Psoas muscle (tissue), 8 donors: Measurements from ENCODE around the gene OVAAL. TPM values are rescaled to one million over a fixed set of nuclear protein-coding genes. Genes with fewer than 3 reads are reported as not detected.

Experiments used
- ATAC-seq, 4 donors: fragments of 200-7000 bp; cut with Tn5 transposase; one replicate each; pipeline ENCODE4 v1.9.1; 2020; ENCODE audit warnings: moderate library complexity in 3 of 4, mild to moderate bottlenecking in 2 of 4
- DNase-seq, 2 donors: peaks; one replicate each; pipeline ENCODE4 v3.0.0-alpha.2; 2020
- H3K27ac ChIP-seq: fragments of 200-600 bp; one replicate; pipeline ENCODE4 v1.8.0; 2022
- H3K27me3 ChIP-seq, 3 donors: fragments of 200-600 bp in 1 of 3; one replicate each; pipeline versions ENCODE4 v1.6.1 to v1.8.0; 2013 to 2022; ENCODE audit warnings: low read length in 2 of 3, mild to moderate bottlenecking in 2 of 3, moderate library complexity in 1 of 3; ENCODE audit not compliant: insufficient read depth in 3 of 3
- H3K36me3 ChIP-seq, 2 donors: fragments of 200-600 bp in 1 of 2; one replicate each; pipeline versions ENCODE4 v1.6.1 to v1.8.0; 2013 to 2022; ENCODE audit warnings: low read depth in 1 of 2, mild to moderate bottlenecking in 1 of 2, moderate library complexity in 1 of 2; ENCODE audit not compliant: insufficient read depth in 1 of 2
- H3K4me1 ChIP-seq: fragments of 200-600 bp; one replicate; pipeline ENCODE4 v1.8.0; 2022
- H3K4me3 ChIP-seq: fragments of 200-600 bp; one replicate; pipeline ENCODE4 v1.8.0; 2022; ENCODE audit warnings: mild to moderate bottlenecking
- H3K9me3 ChIP-seq: fragments of 200-600 bp; one replicate; pipeline ENCODE4 v1.8.0; 2022
- WGBS, 3 donors: extraction: QIAGEN DNeasy Blood & Tissue Kit; methylation state at CpG; one replicate each; pipeline versions ENCODE4 v1.1.6 to v1.1.7; 2013; 5-methylcytosine and 5-hydroxymethylcytosine counted together
- intact Hi-C, 2 donors: fragments of 100-400 bp; cut with DNase I; formaldehyde crosslinking; loops; one replicate each; pipeline versions ENCODE4 v1.11.0 to v1.14.2; 2022
- polyA plus RNA-seq, 3 donors: library from polyadenylated mRNA; stranded (reverse); fragments of 200-250 nt; gene quantifications; one replicate each; pipeline ENCODE4 v1.2.3, GENCODE V29; 2013
- total RNA-seq, 4 donors: library from RNA; stranded (reverse); fragmentation: NEBNext Ultra II Directional in 2 of 4; extraction: Animal tissue kit (Norgen Biotek cat#: 25700) in 2 of 4; gene quantifications; one replicate each; pipeline versions ENCODE4 v1.2.1 to v1.2.4, GENCODE V29; 2021 to 2023
- TF ChIP-seq, protein P1 (sequence below): fragments of 200-600 bp; IDR thresholded peaks from one replicate; pipeline ENCODE4 v1.8.0; 2022; ENCODE audit warnings: antibody characterized with exemption
- donor health status: healthy with polysubstance abuse.
- donor health status: DM: no; HTN: no; CAD: no; lungs with moderate emphysema.
- donor health status: Bipolar disorder and iron deficiency.
- donor health status: healthy.
- donor health status: DM: yes; HTN: yes; CAD: no.
- donor health status: DM: no; HTN: no; CAD: no.
- donor health status: DM: no; HTN: no; CAD: no.
- donor health status: DM: yes; HTN: yes; CAD: no.

Gene OVAAL
- total and polyA plus RNA-seq, 7 donors, result 0.04 TPM; not detected in 6

DNA sequence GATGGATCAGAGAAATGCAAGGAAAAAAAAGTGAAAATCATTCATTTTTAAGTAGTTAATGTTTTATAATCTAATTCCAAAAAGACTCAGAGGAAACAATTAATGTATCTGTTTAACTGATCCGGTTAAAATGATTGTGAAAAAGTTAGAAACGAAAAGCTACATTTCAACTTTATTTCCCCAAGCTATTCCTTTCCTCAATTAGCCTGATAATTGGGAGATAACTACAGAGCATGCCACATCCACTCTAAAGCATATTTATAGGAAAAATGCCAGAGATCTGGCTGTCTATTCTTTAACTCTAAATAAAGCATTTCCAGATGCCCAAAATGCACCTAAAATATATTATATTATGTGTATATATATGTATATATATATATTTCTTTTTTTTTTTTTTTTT, 37.2 kb downstream of the OVAAL start:
- no peaks in the 10 kb centered on the region for H3K9me3 ChIP-seq
- TF ChIP-seq, protein P1, sequence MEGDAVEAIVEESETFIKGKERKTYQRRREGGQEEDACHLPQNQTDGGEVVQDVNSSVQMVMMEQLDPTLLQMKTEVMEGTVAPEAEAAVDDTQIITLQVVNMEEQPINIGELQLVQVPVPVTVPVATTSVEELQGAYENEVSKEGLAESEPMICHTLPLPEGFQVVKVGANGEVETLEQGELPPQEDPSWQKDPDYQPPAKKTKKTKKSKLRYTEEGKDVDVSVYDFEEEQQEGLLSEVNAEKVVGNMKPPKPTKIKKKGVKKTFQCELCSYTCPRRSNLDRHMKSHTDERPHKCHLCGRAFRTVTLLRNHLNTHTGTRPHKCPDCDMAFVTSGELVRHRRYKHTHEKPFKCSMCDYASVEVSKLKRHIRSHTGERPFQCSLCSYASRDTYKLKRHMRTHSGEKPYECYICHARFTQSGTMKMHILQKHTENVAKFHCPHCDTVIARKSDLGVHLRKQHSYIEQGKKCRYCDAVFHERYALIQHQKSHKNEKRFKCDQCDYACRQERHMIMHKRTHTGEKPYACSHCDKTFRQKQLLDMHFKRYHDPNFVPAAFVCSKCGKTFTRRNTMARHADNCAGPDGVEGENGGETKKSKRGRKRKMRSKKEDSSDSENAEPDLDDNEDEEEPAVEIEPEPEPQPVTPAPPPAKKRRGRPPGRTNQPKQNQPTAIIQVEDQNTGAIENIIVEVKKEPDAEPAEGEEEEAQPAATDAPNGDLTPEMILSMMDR, result no peak
- peaks cover 0 to 2% (median 0%) of the 10 kb centered on the region in 3 donors for H3K27me3 ChIP-seq
- WGBS, 3 donors, result 78 to 90% (median 85%) methylated on average over 2 of the region's 2 CpGs
- no peaks in the 10 kb centered on the region for H3K36me3 ChIP-seq
- no peak for ATAC-seq
- DNase-seq, result no peak
- intact Hi-C loops, result loop anchor here in 1 of 2 donors (5.0 kb wide), 1 partner anchor 39 kb away; the partner anchor contains the start of gene OVAAL
- no peak overlapping the region for H3K27ac ChIP-seq
- no peak overlapping the region for H3K4me3 ChIP-seq
- no peaks in the 10 kb centered on the region for H3K4me1 ChIP-seq

DNA sequence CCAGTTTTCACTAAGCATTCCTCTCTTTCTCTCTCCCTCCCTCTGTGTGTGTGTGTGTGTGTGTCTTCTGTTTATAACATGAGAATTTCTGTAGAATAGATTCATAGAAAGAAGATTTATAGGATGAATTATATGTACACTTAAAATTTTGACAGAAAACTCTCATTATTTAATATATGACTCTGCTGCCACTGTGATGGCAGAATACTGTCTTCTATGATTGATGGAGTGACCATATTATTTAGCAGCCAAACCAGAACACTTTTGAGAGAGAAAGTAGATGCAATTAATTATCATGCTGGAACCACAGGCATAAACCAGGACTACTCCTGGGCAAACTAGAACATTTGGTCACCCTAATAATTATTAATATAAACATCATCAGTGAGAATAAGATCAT, 38.8 kb downstream of the OVAAL start:
- no peak for DNase-seq
- Histone ChIP-seq H3K27me3 (peaks cover 0 to 2% (median 0%) of the 10 kb centered on the region in 3 donors), H3K27ac (no peak overlapping the region), H3K9me3 (no peaks in the 10 kb centered on the region), H3K4me3 (no peak overlapping the region), H3K36me3 (no peaks in the 10 kb centered on the region), H3K4me1 (no peaks in the 10 kb centered on the region)
- TF ChIP-seq, protein P1, result no peak
- intact Hi-C loops, result loop anchor here in 1 of 2 donors (5.0 kb wide), 1 partner anchor 40 kb away; the partner anchor contains the start of gene OVAAL
- ATAC-seq, result no peak

GRCh38 chr1:180598333-180598974, 39.7 kb downstream of the OVAAL start:
- WGBS, 3 donors, result 43 to 49% (median 45%) methylated on average over 6 of the region's 6 CpGs
- H3K36me3 ChIP-seq, result no peaks in the 10 kb centered on the region
- H3K9me3 ChIP-seq, result no peaks in the 10 kb centered on the region
- H3K4me3 ChIP-seq, result no peak overlapping the region
- no peak for ATAC-seq
- no peak for DNase-seq
- intact Hi-C loops, result loop anchor here in 1 of 2 donors (5.0 kb wide), 1 partner anchor 41 kb away; the partner anchor contains the start of gene OVAAL
- peaks cover 0 to 2% (median 0%) of the 10 kb centered on the region in 3 donors for H3K27me3 ChIP-seq
- no peaks in the 10 kb centered on the region for H3K4me1 ChIP-seq
- TF ChIP-seq, protein P1, result no peak
- no peak overlapping the region for H3K27ac ChIP-seq

- intact Hi-C loops, result no loop called here
- WGBS, 3 donors, result 94 to 97% (median 97%) methylated on average over 1 of the region's 1 CpG
Observed at GRCh38 chr1:180600343-180600742, 41.6 kb downstream of the OVAAL start.

More at GRCh38 chr1:180600343-180600742, 41.6 kb downstream of the OVAAL start:
- Histone ChIP-seq H3K27ac (no peak overlapping the region), H3K27me3 (peaks cover 0 to 2% (median 0%) of the 10 kb centered on the region in 3 donors), H3K4me3 (no peak overlapping the region), H3K9me3 (no peaks in the 10 kb centered on the region), H3K36me3 (no peaks in the 10 kb centered on the region), H3K4me1 (no peaks in the 10 kb centered on the region)
- TF ChIP-seq, protein P1, result no peak
- DNase-seq (no peak), ATAC-seq (no peak)
